NCI-H1048 (cell line): ENCODE measurements around the gene PPP2R1B.
"Not testable (repeated sequence)": the region's sequence is repeated elsewhere in the genome, so short reads cannot be mapped to it uniquely, and the experiment has no call there.

ENCODE experiments used
- DNase-seq: peaks from one replicate; lab custom pipeline; 2025; lab: John Stamatoyannopoulos, UW

PPP2R1B gene

DNA sequence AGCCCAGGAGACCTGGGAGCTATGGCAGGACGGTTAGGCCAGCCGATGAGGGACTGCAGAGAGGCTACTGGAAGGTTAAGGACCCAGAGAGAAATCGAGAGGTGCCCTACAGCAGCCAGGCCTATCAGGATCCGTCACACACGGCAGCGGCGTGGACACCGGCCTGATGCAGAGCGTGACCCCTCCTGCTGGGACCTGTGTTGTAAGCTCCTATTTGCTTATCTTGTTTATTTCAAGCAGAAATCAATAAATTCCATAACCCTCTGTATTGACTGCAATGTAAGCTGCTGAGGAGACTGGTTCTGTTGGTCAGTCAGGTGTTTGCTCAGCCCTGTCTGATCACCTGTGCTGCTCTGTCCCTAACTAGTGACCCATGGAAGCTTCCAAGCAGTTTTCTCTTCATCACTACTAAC, 39.9 kb downstream of the PPP2R1B start:
- no peak for DNase-seq

DNA sequence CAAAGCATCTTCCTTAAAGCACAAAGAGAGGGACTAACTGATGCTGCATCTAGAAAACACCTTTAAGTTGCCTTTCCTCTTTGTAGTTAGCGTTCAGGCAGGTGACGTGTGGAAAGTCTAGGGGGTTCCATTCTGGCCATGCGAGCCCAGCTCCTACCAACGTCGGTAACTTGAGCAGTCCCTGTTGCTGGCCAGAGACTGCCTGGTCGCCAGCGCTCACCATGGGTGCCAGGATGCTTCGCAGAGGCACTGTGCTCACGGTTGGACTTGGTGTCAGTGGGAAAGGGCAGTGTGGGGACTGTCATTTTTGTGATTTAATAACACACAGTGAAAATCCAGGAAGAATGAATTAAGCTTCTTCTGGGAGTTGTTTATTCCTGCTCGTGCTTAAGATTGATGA, 40.6 kb downstream of the PPP2R1B start:
- DNase-seq: no peak

DNA sequence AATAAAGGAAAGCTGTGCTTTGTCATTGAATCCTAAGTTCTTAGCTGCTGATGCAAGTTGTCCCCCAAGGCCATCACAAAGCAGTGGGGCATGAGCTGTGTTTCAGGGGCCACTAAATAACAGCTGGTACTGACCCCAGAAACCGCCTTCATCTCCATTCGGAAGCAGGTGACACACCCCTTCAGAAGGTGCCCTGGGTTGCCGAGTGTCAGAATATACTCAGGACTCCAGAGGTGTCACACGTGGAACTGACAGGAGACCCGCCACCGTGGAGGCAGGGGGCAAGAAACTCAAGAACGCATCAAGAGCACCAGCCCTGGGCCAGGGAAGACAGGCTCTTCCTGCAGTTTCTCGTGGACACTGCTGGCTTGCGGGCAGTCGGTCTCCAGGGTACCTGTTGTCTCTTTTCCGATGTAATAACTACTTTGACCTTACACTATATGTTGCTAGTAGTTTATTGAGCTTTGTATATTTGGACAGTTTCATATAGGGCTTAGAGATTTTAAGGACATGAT, 41.5 kb downstream of the PPP2R1B start:
- no peak for DNase-seq

DNA sequence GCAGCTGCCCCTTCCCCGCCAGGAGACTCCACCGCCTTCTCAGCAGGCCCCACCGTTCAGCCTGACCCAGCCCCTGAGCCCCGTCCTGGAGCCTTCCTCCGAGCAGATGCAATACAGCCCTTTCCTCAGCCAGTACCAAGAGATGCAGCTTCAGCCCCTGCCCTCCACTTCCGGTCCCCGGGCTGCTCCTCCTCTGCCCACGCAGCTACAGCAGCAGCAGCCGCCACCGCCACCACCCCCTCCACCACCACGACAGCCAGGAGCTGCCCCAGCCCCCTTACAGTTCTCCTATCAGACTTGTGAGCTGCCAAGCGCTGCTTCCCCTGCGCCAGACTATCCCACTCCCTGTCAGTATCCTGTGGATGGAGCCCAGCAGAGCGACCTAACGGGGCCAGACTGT, 42.6 kb downstream of the PPP2R1B start:
- DNase-seq: no peak

DNA sequence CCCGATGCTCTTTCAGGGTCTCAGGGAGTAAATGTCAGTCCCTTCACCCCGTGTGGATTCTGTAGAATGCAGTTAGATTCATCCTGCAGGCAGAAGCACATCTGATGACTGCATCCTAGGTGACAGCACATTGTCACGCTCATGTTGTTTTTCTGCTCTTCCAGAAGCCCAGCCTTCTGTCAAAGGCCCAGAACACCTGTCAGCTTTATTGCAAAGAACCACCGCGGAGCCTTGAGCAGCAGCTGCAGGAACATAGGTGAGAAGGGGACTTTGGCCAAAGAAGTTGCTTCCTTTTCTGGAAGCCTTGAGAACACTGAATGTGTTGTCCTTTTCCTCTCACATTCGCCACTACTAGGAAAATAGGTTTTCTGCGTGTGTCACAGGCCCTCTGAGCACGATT, 43.7 kb downstream of the PPP2R1B start:
- no peak for DNase-seq

DNA sequence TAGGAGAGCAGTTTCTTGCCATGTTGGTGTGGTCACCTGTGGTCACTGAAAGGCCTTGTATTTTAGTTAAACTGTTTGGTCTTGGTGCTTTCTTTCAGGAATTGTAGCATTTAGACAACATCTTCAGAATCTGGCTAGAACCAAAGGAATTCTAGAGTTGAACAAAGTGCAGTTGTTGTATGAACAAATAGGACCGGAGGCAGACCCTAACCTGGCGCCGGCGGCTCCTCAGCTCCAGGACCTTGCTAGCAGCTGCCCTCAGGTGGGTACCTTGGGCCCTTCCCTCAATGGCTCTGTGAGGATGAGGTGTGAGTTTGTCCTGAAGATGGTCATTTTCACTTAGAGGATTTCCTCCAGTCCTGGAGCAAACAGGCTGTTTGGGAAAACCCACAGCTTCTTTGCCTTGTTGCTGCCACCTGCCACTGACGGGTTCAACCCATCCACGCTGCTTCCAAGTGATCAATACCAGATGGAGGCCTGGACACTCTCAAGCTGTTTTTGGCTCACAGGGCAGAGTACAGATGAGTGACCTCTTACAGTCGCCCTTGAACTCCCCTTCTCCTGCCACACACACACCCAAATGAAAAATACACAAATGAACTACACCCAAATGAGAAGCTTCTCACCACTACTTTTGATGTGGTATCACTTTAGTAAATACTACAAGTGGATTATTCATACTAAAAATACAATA, 45.2 kb downstream of the PPP2R1B start:
- DNase-seq: no peak

DNA sequence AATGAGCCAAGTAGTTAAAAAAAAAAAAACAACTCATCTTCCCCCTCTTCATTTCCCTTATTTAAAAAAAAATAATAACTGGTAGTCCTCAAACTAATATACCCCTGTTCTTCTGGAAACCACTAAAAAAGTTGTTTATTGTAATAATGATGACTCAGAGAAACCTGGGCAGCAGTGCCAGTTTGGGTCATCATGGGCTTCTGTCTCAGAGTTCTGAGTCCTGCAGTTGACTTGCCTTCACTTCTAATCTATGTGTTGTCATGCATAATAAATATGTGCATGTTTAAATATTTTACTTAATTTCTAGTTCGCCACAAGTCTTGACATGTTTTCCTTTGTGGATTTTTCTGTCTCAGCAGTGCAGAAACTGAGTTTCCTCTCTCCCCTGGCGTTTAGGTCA, 46.8 kb downstream of the PPP2R1B start:
- no peak for DNase-seq

DNA sequence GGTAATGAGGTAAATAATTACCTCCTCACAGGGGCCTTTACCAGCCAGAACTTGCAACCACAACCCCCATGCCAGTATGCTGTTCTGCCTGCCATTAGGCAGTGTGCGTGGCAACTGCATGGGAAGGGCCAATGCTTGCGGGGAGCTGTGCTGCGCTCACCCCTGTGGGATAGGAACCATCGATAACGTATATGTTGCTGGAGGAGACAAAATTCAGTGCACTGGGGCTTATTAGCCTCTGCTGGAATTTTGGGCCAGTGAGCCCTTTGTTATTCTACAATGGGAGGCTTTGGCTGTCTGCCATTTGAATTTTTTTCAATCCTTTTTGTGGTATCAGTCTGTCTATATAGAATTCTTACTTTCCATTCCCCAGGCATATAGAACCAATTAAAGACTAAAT, 47.3 kb downstream of the PPP2R1B start:
- no peak for DNase-seq

DNA sequence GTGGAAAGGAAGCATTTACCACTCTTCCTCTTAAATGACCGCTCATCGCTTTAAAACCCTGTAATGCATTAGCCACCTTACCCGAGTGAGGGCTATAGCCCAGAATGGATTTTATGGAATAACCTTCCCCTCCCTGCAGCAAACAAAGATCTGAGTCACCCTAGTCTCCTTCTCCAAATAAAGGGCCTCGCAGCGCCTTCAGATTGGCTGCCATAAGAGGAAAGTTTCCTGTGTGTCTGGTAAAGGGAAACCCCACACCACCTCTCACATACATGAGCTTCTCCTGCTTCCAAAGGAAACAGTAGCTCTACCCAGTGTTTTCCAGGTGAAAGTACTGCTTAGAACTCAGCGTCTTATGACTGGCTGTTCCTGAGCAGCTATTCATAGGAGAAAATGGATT, 47.8 kb downstream of the PPP2R1B start:
- no peak for DNase-seq

DNA sequence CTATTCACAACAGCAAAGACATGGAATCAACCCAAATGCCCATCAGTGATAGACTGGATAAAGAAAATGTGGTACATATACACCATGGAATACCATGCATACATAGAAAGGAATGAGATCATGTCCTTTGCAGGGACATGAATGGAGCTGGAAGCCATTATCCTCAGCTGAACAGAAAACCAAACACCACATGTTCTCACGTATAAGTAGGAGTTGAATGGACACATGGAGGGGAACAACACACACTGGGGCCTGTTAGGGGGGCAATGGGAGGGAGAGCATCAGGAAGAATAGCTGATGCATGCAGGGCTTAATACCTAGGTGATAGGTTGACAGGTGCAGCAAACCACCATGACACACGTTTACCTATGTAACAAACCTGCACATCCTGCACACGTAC, 48.5 kb downstream of the PPP2R1B start:
- DNase-seq: not testable (repeated sequence)

DNA sequence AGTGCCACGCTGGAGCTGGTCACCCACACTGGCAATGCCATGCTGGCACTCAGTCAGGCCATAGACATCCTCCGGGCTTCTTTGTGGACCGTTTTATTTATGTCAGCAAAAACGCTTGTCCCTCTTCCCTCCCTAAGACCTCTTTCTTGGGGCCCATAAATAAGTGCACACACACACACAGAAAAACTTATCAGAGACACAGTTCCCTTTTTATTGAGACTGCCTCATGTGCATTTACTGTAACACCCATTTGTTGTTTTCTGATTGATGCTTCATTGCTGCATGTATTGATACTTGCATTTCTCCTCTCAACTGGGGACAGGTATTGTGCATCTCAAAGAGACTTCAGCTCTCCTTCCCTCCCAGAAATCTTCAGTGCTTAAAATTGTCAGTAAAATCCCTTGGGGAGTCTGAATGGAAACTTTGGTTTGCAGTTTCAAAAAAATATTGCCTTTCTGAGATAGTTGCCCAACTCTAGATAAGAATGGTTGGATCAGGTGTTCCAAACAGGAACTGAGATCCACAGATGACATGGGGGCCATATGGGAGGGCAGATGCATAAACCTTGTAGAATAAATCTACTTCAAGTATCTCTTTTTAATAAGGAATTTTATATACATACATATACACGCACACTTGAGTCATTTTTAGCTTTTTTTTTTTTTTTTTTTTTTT, 50.9 kb downstream of the PPP2R1B start:
- DNase-seq: no peak

DNA sequence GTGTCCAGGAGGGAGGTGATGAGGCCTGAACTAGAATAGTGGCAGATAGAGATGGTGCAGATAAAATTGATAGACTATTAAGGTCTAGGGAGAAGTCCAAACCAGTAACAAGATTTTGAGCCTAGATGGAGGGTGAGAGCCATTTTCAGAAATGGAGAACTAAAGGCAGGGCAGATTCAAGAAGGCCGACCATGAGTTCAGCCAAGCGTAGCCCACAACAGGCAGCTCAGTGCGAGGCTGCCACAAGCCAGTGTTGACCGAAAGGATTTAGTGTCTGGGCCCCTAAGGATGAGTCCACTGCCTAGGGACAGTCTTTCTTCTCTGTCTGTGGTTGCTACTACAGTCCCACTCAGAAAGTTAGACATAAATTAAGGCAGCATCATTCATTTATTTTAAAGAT, 51.7 kb downstream of the PPP2R1B start:
- no peak for DNase-seq

DNA sequence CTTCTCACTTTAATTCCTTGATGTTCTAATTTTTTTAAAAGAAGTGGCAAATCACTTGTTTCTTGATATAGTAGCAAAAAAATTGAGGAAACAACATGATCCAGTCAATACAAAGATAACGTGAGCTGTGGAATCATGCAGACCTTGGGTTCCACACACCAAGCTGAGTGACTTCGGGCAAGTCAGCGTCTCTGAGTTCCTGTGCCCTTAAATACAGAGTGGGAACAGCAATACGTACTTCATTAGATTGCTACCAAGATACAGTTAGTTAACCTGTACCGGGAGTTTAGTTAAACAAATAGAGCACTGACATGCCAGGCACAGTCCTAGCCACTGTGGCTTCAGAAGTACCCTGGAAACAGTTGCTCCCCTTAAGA, 58.5 kb downstream of the PPP2R1B start:
- no peak for DNase-seq

DNA sequence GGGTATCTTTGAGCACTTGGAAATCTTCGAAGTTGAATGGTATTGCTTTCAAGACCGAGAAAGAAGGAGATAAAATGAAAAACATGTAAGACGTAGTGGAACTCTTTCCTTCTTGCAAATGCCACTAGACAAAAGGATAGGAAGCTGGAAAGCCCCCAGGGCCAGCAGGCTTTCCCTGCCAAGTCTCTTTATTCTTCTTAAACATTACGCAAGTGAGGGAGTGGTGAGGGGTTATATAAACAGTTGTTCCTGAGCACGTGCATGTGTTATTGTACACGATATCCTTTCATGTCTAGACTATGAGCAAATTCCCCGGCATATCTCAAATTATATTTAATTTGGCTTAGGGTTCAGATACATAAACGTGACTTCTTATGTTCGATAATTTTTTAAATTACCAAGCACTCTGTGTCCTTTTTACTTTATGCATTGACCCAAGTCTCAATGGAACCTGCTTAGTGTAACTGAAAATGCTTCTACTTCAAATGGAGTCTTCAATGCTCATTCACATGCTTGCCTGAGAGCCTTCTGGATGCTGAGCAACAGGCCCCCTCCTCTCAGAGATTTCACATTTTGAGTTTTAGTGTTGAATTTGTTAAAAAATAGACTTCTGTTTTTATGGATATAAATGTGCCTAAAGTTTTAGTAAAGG, 59.0 kb downstream of the PPP2R1B start:
- no peak for DNase-seq

DNA sequence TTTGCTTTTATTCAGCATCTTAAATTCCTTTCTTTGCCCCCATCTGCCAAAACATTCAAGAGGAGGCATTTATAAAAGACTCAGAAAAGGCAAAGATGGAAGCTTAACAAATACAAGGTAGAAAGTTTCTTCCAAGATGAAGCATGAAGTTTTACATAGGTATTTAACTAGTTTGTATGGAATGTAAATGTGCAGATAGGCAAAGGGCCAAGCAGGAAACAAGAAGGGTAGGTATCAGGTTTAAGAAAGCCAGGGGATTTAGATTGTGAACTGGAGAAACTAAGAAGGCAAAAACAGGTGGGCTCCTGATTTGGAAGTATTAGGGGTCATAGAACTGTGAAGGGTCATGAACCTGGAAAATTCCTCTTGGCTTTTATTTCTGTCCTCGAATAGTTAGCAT, 62.6 kb downstream of the PPP2R1B start:
- no peak for DNase-seq

DNA sequence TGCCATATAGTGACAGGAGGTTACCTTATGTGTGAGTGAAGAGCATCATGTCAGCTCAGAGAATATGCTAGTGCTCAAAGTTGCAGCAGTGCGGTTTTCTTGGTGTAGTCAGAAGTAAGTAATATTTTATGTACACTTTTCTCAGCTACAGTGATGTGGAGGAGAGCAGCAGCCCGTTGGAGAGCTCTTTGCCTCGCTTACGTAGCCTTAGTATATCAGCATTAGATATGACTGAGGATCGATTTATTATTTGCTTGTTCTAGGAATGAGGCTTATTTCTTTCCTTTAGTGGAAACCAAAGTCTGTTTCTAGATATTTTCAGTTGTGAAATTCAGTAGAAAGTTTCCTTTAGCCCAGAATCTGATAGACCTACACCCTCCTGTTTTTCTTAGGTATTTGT, 63.6 kb downstream of the PPP2R1B start:
- no peak for DNase-seq

DNA sequence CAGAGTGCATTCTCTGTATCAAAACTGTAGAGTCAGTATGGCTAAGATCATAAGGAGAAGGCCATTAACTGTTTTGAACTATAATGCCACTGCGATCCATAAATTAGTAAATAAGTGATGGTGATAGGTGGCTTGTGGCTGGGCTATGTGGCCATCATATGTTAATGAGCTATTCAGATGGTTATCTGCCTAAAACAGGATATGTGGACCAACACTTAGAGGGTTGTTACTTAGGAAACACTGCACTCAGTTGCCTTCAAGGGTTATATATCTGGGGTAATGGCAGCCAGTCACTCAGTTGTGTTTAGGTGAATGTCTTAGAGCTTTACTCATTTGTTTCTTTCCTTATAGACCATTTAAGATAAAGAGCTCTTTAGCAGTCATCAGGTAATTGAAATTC, 66.0 kb downstream of the PPP2R1B start:
- DNase-seq: no peak

DNA sequence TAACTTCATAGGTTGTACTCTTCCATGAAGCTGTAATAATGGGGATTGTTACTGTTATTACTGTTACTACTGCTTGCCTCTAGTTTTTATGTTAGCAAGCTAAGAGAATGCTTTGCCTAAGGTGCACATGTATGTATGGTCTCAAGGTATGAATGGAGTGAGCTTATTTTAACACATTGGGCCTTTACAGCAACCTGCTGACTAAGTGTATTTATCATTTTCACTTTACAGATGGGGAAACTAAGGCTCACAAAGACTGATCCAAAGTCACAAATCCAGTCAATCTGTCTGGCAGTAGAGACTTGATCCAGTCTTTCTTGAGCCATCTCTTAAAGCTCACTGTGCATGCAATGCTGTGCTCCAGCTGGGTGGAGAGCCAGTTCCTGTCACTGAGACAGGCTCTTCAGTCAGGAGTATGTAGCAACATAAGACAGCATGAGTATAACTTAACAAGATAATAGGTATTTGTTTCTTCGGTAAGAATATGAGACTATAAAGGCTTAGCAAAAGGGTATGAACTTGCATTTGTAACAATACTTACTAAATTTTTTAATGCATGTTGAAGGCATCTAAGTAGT, 66.5 kb downstream of the PPP2R1B start:
- DNase-seq: no peak

DNA sequence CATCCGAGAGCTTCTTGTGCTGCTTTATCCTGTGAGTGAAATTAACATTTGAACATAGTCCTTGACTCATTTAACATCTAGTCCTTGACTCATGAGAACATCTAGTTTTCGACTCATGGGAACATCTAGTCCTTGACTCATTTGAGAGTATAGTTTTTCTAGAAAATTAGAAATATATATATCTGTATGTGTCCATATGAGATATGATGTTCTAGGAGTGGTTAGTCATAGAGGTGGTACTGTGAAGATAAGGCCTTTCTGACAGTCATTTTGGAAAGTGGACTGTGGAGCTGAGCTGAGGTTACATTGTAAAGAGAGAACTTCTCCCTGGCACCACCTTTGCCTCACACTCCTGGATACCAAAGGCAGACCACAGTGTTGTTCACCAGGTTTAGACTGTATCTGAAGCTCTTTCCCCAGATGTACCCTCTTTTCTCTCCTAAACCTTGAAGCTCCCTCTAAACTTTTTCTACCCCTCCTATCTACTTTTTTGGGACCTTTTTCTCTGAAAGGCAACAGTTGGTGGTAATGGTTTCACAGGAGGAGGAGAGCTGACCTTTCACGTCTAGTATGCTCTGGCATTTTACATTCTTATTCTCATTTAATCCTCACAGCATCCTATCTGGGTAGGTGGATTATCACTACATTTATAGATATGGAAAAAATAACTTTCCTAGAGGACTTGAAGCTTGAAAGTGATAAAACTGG, 67.2 kb downstream of the PPP2R1B start:
- DNase-seq: no peak

DNA sequence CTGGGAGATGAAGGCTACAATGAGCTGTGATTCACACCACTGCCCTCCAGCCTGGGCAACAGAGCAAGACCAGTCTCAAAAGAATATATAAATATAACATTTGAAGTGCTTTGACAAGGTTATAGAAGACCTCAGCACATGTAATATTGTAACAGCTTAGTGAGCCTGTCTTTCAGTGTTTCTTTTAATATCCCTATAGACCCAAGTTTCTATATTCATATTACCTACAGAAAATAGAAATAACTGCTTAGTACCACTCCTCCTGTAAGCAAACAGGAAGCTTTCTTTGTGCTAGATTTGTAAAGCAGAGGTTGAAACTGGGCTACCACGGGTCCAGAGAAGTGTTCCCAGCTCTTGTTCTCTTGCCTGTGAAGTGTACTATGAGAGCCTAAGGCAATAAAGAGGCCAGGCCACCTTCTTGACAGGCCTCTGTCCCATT, 68.2 kb downstream of the PPP2R1B start:
- no peak for DNase-seq

DNA sequence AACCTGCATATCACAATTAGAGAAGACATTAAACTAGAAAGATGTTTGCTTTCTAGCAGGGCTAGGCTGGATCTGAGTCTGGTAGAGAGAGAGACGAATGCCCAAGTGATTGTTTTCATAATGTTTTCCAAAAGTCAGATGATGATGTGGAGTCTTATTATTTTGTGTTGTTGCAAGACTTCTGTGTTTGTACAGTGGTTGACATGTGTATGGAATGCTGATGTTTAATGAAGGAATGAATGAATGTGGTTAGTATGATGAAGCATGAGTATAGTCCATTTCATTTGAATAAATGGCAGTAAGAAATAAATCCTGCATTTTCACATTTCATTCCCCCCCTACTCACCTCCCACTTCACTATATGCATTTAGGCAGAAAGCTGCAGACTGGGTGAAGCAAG, 69.6 kb downstream of the PPP2R1B start:
- DNase-seq: no peak

DNA sequence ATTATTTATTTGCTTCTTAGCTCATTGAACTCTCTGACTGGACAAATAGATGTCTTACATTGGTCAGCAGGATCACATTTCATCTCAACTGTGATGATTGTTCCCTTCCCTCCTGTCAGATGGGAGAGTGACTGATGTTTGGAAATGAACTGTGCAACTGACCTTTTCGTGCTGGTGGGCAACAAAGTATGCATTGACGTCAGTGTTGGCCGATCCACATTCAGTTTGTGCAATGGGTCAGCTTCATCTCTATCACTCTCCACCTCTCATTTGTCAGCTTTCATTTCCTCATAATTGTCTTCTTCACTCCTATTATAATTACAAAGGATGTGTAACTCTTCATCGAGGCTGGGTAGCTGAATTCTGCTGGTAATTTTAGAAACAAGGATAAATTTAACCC, 71.3 kb downstream of the PPP2R1B start:
- no peak for DNase-seq
